ENCODE data around the gene MGAT1.

- TF ChIP-seq CTCF (IDR thresholded peaks at IDR 0.05; ENCODE audit: low read depth, low read length) (no peak), EZH2phosphoT487 (IDR thresholded peaks at IDR 0.05; ENCODE audit: low read depth) (no peak)
Observed at GRCh38 chr5:180823346-180823745, 20.7 kb upstream of the MGAT1 start.

Measured in OCI-LY3 (cell line).